Effector memory CD8-positive, alpha-beta T cell (primary cell): ENCODE results near the gene ROR1.
"Not testable (repeated sequence)": the region's sequence is repeated elsewhere in the genome, so short reads cannot be mapped to it uniquely, and the experiment has no call there.

Experiments used
- ATAC-seq: fragments of 150-1000 bp; cut with Tn5 transposase; replicated peaks from 2 replicates; pipeline ENCODE4 v1.10.0; 2021; ENCODE audit warnings: mild to moderate bottlenecking, moderate library complexity
- DNase-seq, 3 experiments: peaks; one replicate each; pipeline ENCODE4 v3.0.0; 2021
- H3K27ac Mint-ChIP-seq, 2 donors: one replicate each; pipeline ENCODE4 v1.8.0; 2022; ENCODE audit warnings: mild to moderate bottlenecking in 2 of 2, mixed read lengths in 2 of 2, moderate library complexity in 2 of 2
- H3K27me3 Mint-ChIP-seq, 2 donors: one replicate each; pipeline ENCODE4 v1.8.0; 2022; ENCODE audit warnings: mixed read lengths in 2 of 2
- H3K36me3 Mint-ChIP-seq: one replicate; pipeline ENCODE4 v1.8.0; 2022; ENCODE audit warnings: mild to moderate bottlenecking, moderate library complexity, mixed read lengths; ENCODE audit not compliant: insufficient read depth
- H3K4me1 Mint-ChIP-seq, 2 donors: one replicate each; pipeline ENCODE4 v1.8.0; 2022; ENCODE audit warnings: low read depth in 2 of 2, mixed read lengths in 2 of 2
- H3K4me3 Mint-ChIP-seq, 2 donors: one replicate each; pipeline ENCODE4 v1.8.0; 2022; ENCODE audit warnings: mild to moderate bottlenecking in 2 of 2, mixed read lengths in 2 of 2, moderate library complexity in 2 of 2
- H3K9me3 Mint-ChIP-seq, 2 donors: one replicate each; pipeline ENCODE4 v1.8.0; 2022; ENCODE audit warnings: mixed read lengths in 2 of 2

Gene ROR1

GRCh38 chr1:63807046-63807445 lies 33.2 kb downstream of the ROR1 start:
- Mint-ChIP-seq H3K27ac (no peak overlapping the region), H3K36me3 (no peaks in the 10 kb centered on the region), H3K27me3 (peaks cover 14 to 22% of the 10 kb centered on the region in 2 donors), H3K9me3 (no peaks in the 10 kb centered on the region), H3K4me1 (no peaks in the 10 kb centered on the region), H3K4me3 (no peak overlapping the region)
- DNase-seq: no peak
- ATAC-seq: no peak

- no peak overlapping the region for H3K4me3 Mint-ChIP-seq
- no peaks in the 10 kb centered on the region for H3K36me3 Mint-ChIP-seq
- H3K4me1 Mint-ChIP-seq: no peaks in the 10 kb centered on the region
- DNase-seq (no peak), ATAC-seq (no peak)
- H3K27ac Mint-ChIP-seq: no peak overlapping the region
- H3K9me3 Mint-ChIP-seq: no peaks in the 10 kb centered on the region
- H3K27me3 Mint-ChIP-seq: peaks cover 15 to 33% of the 10 kb centered on the region in 2 donors
Observed at GRCh38 chr1:63810936-63811469, 37.2 kb downstream of the ROR1 start.

GRCh38 chr1:63812071-63812700 lies 38.4 kb downstream of the ROR1 start:
- H3K27ac Mint-ChIP-seq: no peak overlapping the region
- no peak for DNase-seq
- H3K27me3 Mint-ChIP-seq: peaks cover 23 to 44% of the 10 kb centered on the region in 2 donors
- ATAC-seq: no peak
- H3K4me1 Mint-ChIP-seq: no peaks in the 10 kb centered on the region
- H3K36me3 Mint-ChIP-seq: no peaks in the 10 kb centered on the region
- H3K4me3 Mint-ChIP-seq: no peak overlapping the region
- peaks cover 0 to 5% of the 10 kb centered on the region in 2 donors for H3K9me3 Mint-ChIP-seq

DNA sequence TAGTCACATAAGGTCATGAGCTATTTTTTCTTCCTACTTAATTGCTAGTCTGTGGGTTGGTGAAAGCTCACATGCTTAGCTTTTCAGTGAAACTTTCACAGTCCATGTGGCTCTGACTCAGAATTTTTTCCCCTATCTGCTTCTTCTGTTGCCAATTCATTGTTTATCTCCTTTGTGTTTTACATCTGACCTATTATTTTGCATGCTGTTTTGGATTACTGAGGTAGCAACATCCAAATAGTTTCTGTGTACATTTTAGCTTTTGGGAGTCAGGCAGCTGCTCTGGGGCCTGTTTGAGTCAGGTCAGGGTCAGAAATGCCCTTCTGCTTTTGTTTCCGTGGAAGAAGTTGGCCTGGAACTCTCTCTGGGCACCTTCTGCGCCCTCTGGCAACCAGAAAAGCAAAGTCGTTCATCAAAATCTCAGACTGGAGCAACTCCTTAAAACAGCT lies 40.0 kb downstream of the ROR1 start:
- Mint-ChIP-seq H3K27ac (no peak overlapping the region), H3K36me3 (no peaks in the 10 kb centered on the region), H3K4me3 (no peak overlapping the region), H3K4me1 (no peaks in the 10 kb centered on the region), H3K9me3 (peaks cover 0 to 5% of the 10 kb centered on the region in 2 donors), H3K27me3 (peaks cover 16 to 49% of the 10 kb centered on the region in 2 donors)
- no peak for ATAC-seq
- no peak for DNase-seq

DNA sequence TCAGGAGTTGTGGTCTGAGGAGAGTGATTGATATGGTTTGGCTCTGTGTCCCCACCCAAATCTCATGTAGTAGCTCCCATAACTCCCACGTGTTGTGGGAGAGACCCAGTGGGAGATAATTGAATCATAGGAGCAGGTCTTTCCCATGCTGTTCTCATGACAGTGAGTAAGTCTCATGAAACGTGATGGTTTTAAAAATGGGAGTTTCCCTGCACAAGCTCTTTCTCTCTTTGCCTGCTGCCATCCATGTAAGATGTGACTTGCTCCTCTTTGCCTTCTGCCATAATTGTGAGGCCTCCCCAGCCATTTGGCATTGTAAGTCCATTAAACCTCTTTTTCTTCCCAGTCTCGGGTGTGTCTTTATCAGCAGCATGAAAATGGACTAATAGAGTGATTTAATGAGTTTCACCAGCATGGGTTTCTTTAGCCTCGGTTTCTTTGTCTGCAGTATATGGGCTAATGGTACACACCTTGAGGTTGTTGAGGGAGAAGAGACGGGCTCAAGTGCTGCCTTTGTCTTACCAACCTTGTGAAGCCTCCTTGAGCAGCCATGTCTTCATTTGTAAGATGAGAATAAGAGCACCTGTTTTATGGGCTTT lies 42.5 kb downstream of the ROR1 start:
- peaks cover 16 to 31% of the 10 kb centered on the region in 2 donors for H3K27me3 Mint-ChIP-seq
- not testable (repeated sequence) for H3K4me3 Mint-ChIP-seq, H3K4me1 Mint-ChIP-seq, DNase-seq, H3K36me3 Mint-ChIP-seq, H3K27ac Mint-ChIP-seq, ATAC-seq, H3K9me3 Mint-ChIP-seq

GRCh38 chr1:63817152-63817667 lies 43.4 kb downstream of the ROR1 start:
- no peak overlapping the region for H3K27ac Mint-ChIP-seq
- no peak for ATAC-seq
- H3K9me3 Mint-ChIP-seq: peaks cover 0 to 5% of the 10 kb centered on the region in 2 donors
- H3K4me1 Mint-ChIP-seq: no peaks in the 10 kb centered on the region
- H3K4me3 Mint-ChIP-seq: no peak overlapping the region
- DNase-seq: no peak
- H3K36me3 Mint-ChIP-seq: no peaks in the 10 kb centered on the region
- peaks cover 16 to 31% of the 10 kb centered on the region in 2 donors for H3K27me3 Mint-ChIP-seq

GRCh38 chr1:63817700-63818099 lies 43.9 kb downstream of the ROR1 start:
- no peaks in the 10 kb centered on the region for H3K36me3 Mint-ChIP-seq
- no peak overlapping the region for H3K27ac Mint-ChIP-seq
- H3K27me3 Mint-ChIP-seq: peaks cover 16 to 31% of the 10 kb centered on the region in 2 donors
- peaks cover 0 to 5% of the 10 kb centered on the region in 2 donors for H3K9me3 Mint-ChIP-seq
- DNase-seq: no peak
- H3K4me3 Mint-ChIP-seq: no peak overlapping the region
- no peaks in the 10 kb centered on the region for H3K4me1 Mint-ChIP-seq
- ATAC-seq: no peak

- Mint-ChIP-seq H3K27ac (no peak overlapping the region), H3K9me3 (peaks cover 0 to 5% of the 10 kb centered on the region in 2 donors), H3K4me1 (no peaks in the 10 kb centered on the region), H3K4me3 (no peak overlapping the region), H3K36me3 (no peaks in the 10 kb centered on the region), H3K27me3 (peaks cover 16 to 31% of the 10 kb centered on the region in 2 donors)
- ATAC-seq (no peak), DNase-seq (no peak)
Observed at GRCh38 chr1:63818567-63819325, 44.9 kb downstream of the ROR1 start.

DNA sequence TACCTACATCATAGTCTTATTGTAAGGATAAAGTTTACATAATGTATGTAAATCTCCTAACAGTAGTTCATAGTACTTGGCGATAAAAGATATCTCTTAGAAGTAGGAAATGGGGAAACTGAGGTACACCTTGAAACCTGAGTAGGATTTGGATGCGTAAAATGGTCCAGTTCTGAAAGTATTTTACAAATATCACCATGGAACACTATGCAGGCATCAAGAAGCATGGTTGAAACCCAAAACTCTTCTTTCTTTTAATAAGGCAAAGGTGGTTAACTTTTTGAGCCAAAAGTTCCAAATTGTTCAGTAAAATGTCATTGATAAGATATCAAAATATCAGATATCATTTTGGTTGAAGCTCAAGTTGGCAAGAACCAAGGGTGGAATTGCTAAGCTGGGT lies 46.0 kb downstream of the ROR1 start:
- no peak overlapping the region for H3K4me3 Mint-ChIP-seq
- peaks cover 15 to 28% of the 10 kb centered on the region in 2 donors for H3K27me3 Mint-ChIP-seq
- H3K4me1 Mint-ChIP-seq: no peaks in the 10 kb centered on the region
- H3K27ac Mint-ChIP-seq: no peak overlapping the region
- DNase-seq: no peak
- peaks cover 0 to 5% of the 10 kb centered on the region in 2 donors for H3K9me3 Mint-ChIP-seq
- ATAC-seq: no peak
- no peaks in the 10 kb centered on the region for H3K36me3 Mint-ChIP-seq

DNA sequence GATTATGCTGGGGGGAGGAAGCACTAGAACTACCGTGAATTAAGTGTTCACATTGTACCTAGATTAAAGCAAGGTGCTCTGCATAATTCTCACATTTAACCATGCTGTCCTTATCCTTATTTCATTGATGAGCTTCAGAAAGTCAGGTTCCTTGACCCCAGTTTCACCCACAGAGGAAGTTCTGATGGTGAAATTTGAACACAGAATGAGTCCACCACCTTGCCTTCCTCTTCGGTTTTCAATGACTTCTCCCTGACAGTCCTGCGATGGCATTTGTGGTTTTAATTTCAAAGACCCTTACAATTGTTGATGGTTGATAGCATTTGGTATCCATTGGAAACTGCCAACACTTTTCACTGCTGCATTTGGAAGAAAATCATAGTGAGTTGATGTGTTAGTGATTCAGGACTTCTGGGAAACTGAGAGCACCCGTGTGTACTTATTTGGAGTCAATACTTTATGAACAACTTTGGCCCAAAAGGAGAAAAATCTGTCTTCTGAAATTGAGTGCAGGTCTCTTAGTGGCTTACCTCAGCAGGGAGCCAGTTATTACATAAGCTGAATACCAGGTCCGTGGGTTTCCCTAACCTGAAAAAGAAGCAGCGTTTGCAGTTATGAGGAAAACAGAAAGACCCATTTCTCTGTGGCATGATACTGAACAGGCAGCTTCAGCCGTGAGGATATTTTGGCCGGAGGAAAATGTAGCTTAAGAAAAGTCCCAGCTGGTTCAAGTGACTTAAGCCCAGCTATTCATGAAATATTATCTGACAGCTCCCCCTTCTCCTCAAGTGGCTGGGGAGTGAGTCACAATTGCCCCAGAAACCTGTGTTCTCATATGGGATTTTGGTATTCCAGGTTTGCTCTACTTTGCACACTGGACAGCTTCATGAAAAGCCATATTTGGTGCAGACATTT lies 47.5 kb downstream of the ROR1 start:
- Mint-ChIP-seq H3K27ac (no peak overlapping the region), H3K27me3 (peaks cover 6 to 18% of the 10 kb centered on the region in 2 donors), H3K4me1 (no peaks in the 10 kb centered on the region), H3K36me3 (no peaks in the 10 kb centered on the region), H3K4me3 (no peak overlapping the region), H3K9me3 (peaks cover 0 to 7% of the 10 kb centered on the region in 2 donors)
- ATAC-seq (no peak), DNase-seq (no peak)

GRCh38 chr1:63822540-63822939 lies 48.7 kb downstream of the ROR1 start:
- H3K27ac Mint-ChIP-seq: no peak overlapping the region
- DNase-seq (no peak), ATAC-seq (no peak)
- H3K27me3 Mint-ChIP-seq: peaks cover 0 to 6% of the 10 kb centered on the region in 2 donors
- no peak overlapping the region for H3K4me3 Mint-ChIP-seq
- peaks cover 0 to 3% of the 10 kb centered on the region in 2 donors for H3K9me3 Mint-ChIP-seq
- H3K36me3 Mint-ChIP-seq: no peaks in the 10 kb centered on the region
- no peaks in the 10 kb centered on the region for H3K4me1 Mint-ChIP-seq

DNA sequence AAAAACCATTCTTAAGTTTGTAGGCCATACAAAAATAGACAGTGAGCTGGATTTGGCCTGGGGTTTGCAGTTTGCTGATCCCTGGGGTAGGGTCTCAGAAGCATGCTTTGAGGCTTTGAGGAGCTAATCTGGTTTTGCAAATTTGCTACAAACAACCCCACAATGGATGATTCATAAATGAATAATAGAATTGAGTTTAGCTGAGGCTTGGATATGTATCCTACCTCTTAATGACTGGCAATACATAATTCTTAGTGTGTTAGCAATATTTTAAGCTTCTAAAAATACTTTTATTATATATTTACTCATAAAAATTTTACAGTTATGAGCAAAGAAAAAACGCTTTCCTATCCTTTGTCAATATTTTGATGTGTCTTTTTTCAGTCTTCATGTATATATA lies 50.6 kb downstream of the ROR1 start:
- no peak for ATAC-seq
- H3K27ac Mint-ChIP-seq: no peak overlapping the region

More for the DNA sequence above, 50.6 kb downstream of the ROR1 start:
- no peaks in the 10 kb centered on the region for H3K36me3 Mint-ChIP-seq
- no peak overlapping the region for H3K4me3 Mint-ChIP-seq
- peaks cover 0 to 3% of the 10 kb centered on the region in 2 donors for H3K9me3 Mint-ChIP-seq
- no peak for DNase-seq
- no peaks in the 10 kb centered on the region for H3K4me1 Mint-ChIP-seq
- H3K27me3 Mint-ChIP-seq: peaks cover 6 to 11% of the 10 kb centered on the region in 2 donors
